Kidney (tissue), 14 donors: ENCODE measurements around the gene ARGLU1. TPM values are rescaled to one million over a fixed set of nuclear protein-coding genes. Genes with fewer than 3 reads are reported as not detected.

Experiments used
- DNase-seq, 5 donors: peaks; one replicate each; pipeline ENCODE4 v3.0.0-alpha.2; 2013 to 2020
- FAIRE-seq: peaks from 2 replicates; lab custom pipeline; 2012; peaks lifted over from hg19 to GRCh38; lab: Jason Lieb, UNC
- H3K27ac ChIP-seq, 2 donors: one replicate each; pipeline ENCODE4 v1.7.0; 2013; ENCODE audit warnings: low read depth in 2 of 2, low read length in 2 of 2, inconsistent platforms in 1 of 2
- H3K27me3 ChIP-seq: one replicate; pipeline ENCODE4 v1.7.1; 2013; ENCODE audit warnings: low read length, inconsistent platforms; ENCODE audit not compliant: control insufficient read depth, insufficient read depth
- H3K36me3 ChIP-seq, 3 donors: one replicate each; pipeline versions ENCODE4 v1.7.0 to v1.7.1; 2013; ENCODE audit warnings: low read length in 3 of 3, control low read depth in 1 of 3, inconsistent platforms in 1 of 3; ENCODE audit not compliant: insufficient read depth in 3 of 3, control insufficient read depth in 2 of 3
- H3K4me1 ChIP-seq, 3 donors: one replicate each; pipeline versions ENCODE4 v1.7.0 to v1.7.1; 2013; ENCODE audit warnings: low read length in 3 of 3, inconsistent platforms in 1 of 3, low read depth in 1 of 3; ENCODE audit not compliant: control insufficient read depth in 2 of 3, insufficient read depth in 2 of 3
- H3K4me3 ChIP-seq, 3 donors: one replicate each; pipeline versions ENCODE4 v1.7.0 to v1.8.1; 2013; ENCODE audit warnings: low read length in 3 of 3, control low read depth in 1 of 3, inconsistent platforms in 1 of 3
- H3K9ac ChIP-seq, 3 donors: one replicate each; pipeline versions ENCODE4 v1.7.0 to v1.7.1; 2013; ENCODE audit warnings: low read length in 3 of 3, control low read depth in 1 of 3, inconsistent platforms in 1 of 3
- H3K9me3 ChIP-seq, 3 donors: one replicate each; pipeline versions ENCODE4 v1.7.0 to v1.7.1; 2013; ENCODE audit warnings: low read length in 3 of 3, control low read depth in 1 of 3, inconsistent platforms in 1 of 3; ENCODE audit not compliant: control insufficient read depth in 2 of 3, insufficient read depth in 1 of 3
- intact Hi-C: fragments of 100-400 bp; cut with DNase I; formaldehyde crosslinking; loops from one replicate; pipeline ENCODE4 v1.11.1; 2022
- polyA plus RNA-seq: library from polyadenylated mRNA; stranded (reverse); fragments of 350-450 nt; fragmentation: Illumina TruSeq; extraction: RNeasy Lipid Tissue Mini Kit (QIAGEN cat#74804); gene quantifications from one replicate; pipeline ENCODE4 v1.2.3, GENCODE V29; 2014; ENCODE audit warnings: low read depth, low replicate concordance; ENCODE audit not compliant: insufficient read depth
- total RNA-seq: library from RNA; stranded (reverse); fragmentation: NEBNext Ultra II Directional; extraction: Animal tissue kit (Norgen Biotek cat#: 25700); gene quantifications from one replicate; pipeline ENCODE4 v1.2.1, GENCODE V29; 2021
- TF ChIP-seq, protein P1 (sequence below): IDR thresholded peaks from 3 replicates; pipeline ENCODE4 v1.5.1; 2012; ENCODE audit warnings: mild to moderate bottlenecking, moderate library complexity, borderline replicate concordance; ENCODE audit not compliant: insufficient read depth; ENCODE audit errors: extremely low read depth
- donor health status: control.
- donor health status: control.
- donor health status: control.
- donor health status: control.
- donor health status: control.
- donor health status: DM: yes; HTN: yes; CAD: no.
- donor health status: Normal renal cell carcinoma (clear cell type).

ARGLU1 gene
- total and polyA plus RNA-seq, 2 donors from 2014 or later: 39.0 to 86.7 TPM

DNA sequence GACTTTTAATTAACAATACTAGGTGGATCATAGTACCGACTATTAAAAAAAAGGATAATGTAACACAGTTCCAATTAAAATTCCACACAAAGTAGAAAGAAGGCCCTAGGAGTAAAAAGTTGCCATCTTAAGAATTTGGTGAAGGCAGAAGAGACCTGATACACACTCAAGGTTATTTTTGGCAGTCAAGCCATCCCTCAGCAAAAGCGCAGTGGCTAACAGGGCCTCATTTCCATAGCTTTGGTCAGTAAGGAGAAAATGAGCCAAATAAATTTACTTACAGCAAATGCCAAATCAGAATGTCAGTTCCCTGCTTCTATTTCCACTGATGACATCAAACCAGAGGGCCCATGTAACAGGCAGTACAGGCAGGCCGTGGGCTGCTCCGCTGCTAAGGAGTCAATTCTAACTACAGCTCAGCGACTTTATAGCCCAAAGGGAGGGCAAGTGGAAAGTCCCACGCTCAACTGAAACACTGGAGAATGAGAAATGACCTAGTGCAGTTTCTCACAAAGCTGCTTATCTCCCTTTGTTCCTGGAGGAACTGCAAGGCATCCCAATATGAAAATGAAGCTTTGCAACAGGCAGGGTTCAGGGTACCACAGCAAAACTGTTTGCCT is 6.3 kb downstream of the ARGLU1 start:
- H3K4me3 ChIP-seq: no peak overlapping the region
- peak overlapping the region in 1 of 2 donors; percentile 10 for H3K27ac ChIP-seq
- intact Hi-C loops: no loop called here
- H3K27me3 ChIP-seq: no peaks in the 10 kb centered on the region
- H3K4me1 ChIP-seq: peaks cover 6 to 26% (median 20%) of the 10 kb centered on the region in 3 donors
- FAIRE-seq (no peak), DNase-seq (peak in 3 of 5 donors; percentile 51 to 79 (median 69))
- H3K9me3 ChIP-seq: no peaks in the 10 kb centered on the region
- peak overlapping the region in 2 of 3 donors; percentile 7 to 19 for H3K9ac ChIP-seq
- TF ChIP-seq, protein P1, sequence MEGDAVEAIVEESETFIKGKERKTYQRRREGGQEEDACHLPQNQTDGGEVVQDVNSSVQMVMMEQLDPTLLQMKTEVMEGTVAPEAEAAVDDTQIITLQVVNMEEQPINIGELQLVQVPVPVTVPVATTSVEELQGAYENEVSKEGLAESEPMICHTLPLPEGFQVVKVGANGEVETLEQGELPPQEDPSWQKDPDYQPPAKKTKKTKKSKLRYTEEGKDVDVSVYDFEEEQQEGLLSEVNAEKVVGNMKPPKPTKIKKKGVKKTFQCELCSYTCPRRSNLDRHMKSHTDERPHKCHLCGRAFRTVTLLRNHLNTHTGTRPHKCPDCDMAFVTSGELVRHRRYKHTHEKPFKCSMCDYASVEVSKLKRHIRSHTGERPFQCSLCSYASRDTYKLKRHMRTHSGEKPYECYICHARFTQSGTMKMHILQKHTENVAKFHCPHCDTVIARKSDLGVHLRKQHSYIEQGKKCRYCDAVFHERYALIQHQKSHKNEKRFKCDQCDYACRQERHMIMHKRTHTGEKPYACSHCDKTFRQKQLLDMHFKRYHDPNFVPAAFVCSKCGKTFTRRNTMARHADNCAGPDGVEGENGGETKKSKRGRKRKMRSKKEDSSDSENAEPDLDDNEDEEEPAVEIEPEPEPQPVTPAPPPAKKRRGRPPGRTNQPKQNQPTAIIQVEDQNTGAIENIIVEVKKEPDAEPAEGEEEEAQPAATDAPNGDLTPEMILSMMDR: no peak
- peaks cover 0 to 20% (median 4%) of the 10 kb centered on the region in 3 donors for H3K36me3 ChIP-seq

DNA sequence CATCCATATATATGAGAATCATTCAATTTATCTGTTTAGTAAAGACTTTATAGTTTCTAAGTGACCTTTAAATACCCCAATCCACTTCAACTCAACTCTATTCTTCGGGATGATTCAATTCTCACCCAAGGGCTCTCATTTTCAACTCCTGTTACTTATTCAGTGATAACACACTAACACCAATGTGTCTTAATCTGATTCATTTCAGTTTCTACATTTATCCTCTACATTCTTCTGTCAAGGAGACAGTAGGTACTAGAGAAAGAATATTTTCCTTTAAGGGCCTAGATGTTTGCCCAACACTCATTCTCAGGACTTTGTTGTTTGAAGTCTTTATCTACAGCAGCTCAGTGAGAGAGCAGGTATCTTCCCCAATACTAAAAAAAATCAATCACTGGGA is 7.1 kb downstream of the ARGLU1 start:
- FAIRE-seq (no peak), DNase-seq (no peak)
- Histone ChIP-seq H3K4me3 (no peak overlapping the region), H3K9ac (no peak overlapping the region), H3K4me1 (peaks cover 6 to 23% (median 20%) of the 10 kb centered on the region in 3 donors), H3K36me3 (peaks cover 1 to 26% (median 9%) of the 10 kb centered on the region in 3 donors), H3K27me3 (no peaks in the 10 kb centered on the region), H3K9me3 (no peaks in the 10 kb centered on the region), H3K27ac (no peak overlapping the region)
- intact Hi-C loops: no loop called here
- TF ChIP-seq, protein P1: no peak

DNA sequence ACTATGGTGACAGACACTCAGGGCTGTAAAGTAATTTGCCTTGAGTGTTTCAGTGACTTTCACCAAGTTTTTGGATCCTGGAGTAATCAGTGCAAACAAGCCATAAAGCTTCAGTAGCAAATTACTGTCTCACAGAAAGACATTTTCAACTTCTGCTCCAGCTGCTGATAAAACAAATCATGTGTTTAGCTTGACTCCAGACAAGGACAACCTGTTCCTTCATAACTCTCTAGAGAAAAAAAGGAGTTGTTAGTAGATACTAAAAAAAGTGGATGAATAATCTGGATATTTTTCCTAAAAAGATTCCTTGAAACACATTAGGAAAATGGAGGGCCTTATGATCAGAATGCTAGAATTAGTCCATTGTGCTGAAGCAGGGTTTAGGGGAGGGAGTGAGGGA is 9.4 kb downstream of the ARGLU1 start:
- Histone ChIP-seq H3K27me3 (no peaks in the 10 kb centered on the region), H3K27ac (no peak overlapping the region), H3K9me3 (no peaks in the 10 kb centered on the region), H3K4me1 (peaks cover 0 to 12% (median 11%) of the 10 kb centered on the region in 3 donors), H3K36me3 (peaks cover 8 to 37% (median 15%) of the 10 kb centered on the region in 3 donors), H3K9ac (no peak overlapping the region), H3K4me3 (no peak overlapping the region)
- no peak for DNase-seq
- FAIRE-seq: no peak
- TF ChIP-seq, protein P1: no peak
- intact Hi-C loops: no loop called here
